Jurkat, Clone E6-1 (cell line): ENCODE measurements around the gene VPS8.

Experiments used
- DNase-seq: peaks from one replicate; pipeline ENCODE4 v3.0.0-alpha.2; 2011; ENCODE audit warnings: low read depth, low spot score
- H3K4me3 ChIP-seq: 2 replicates; pipeline ENCODE4 v1.5.1; 2011; ENCODE audit warnings: mild to moderate bottlenecking, low read length, control low read depth, moderate library complexity

VPS8 gene

DNA sequence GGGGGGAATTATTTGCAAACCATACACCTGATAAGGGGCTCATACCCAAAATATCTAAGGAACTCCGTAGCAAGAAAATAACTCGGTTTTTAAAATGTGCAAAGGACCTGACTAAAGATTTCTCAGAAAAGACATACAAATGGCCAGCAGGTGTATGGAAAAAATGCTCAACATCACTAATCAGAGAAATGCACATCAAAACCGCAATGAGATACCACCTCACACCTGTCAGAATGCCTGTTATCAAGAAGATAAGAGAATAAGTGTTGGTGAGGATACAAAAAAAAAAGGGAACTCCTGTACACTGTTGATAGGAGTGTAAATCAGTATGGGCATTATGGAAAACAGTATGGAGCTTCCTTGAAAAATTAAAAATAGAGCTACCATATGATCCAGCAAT is 251.5 kb downstream of the VPS8 start:
- no peak overlapping the region for H3K4me3 ChIP-seq
- DNase-seq: peak; percentile 9

- no peak overlapping the region for H3K4me3 ChIP-seq
- no peak for DNase-seq
These were observed 253.1 kb downstream of the VPS8 start for GRCh38 chr3:185065059-185065458.

GRCh38 chr3:185066251-185066650 is 254.3 kb downstream of the VPS8 start:
- H3K4me3 ChIP-seq: no peak overlapping the region
- DNase-seq: no peak

GRCh38 chr3:185067173-185067572 is 255.2 kb downstream of the VPS8 start:
- no peak for DNase-seq
- H3K4me3 ChIP-seq: no peak overlapping the region

DNA sequence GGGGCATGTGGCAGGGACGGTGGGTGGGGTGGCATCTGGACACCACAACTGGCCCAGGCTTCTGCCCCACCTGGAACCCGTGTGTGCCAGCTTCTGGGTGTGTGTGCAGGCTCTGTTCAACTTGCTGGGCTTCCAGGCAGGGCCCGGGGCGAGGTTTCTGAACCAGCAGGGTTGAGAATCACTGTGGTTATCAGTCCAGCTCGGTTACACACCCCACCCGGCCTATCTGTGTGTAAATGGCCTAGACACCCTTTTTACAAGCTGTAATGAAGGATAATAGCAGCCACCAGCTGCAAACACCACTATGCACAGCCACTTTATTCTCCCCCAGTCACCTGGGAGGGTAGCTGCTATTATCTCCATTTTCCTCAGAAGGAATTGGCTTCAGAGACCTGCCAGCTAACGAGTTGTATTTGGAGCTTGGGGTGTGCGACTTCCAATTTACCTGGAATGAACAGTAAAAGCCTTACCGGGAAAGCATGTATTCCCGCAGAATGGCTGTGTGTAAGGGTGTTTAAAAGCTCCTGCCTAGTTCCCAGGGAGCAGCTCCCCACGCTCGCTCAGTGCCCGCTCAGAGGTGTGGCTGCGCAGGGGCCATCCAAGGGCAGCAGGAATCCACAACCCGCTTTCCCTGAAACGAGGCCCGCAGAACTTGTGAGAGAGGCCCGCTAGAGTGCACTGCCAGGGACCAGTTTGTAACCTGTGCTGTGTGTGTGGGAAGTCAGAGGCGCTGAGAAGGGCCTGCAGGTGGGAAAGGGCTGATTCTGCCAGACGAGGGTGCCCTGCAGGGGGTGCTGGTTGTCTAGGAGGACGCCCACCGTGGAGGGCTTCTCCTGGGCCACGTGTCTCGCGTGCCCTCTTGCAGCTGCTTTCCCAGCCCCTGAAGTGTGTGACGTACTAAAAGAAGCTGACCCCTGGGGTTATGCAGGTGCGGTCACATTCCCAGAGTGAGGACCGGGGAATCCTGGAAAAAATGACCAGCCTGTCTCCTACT is 257.4 kb downstream of the VPS8 start:
- H3K4me3 ChIP-seq: no peak overlapping the region
- DNase-seq: no peak

DNA sequence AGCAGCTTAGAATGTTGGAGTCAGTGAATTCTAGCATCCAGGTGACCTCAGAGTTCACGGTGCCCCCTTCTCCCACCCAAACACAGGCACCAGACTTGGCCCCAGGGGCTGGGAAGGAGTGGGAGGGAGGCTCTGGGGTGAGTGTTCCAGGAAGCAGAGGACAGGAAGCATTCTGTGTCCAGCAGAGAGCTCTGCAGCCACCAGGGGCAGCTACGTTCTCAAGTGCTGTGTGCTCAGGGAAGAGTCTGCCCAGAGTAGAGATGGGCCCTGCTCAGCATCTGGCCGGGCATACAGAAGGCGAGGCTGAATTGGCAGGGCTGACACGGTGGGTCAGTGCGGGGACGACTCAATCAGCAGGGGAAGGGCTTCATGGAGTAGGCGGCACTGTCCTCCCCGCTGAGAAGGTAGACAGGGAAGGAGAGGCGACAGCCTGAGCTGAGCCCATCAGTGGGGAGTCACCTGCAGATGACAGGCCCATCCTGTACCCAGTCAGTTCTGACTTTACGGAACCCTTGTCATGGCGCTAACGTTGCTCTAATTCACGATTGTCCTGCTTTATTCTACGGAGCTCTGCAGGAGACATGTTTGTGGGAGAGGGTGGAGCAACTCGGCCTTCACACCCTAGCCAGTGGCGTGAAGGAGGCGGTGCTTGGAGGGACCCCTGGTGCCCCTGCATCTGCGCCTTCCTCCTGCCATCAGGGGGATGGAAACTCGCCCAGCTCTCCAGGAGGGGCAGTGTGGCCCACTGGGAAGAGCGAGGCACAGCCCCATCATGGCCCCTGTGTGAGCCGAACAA is 258.7 kb downstream of the VPS8 start:
- H3K4me3 ChIP-seq: no peak overlapping the region
- DNase-seq: no peak

GRCh38 chr3:185071287-185071800 is 259.4 kb downstream of the VPS8 start:
- no peak overlapping the region for H3K4me3 ChIP-seq
- DNase-seq: no peak

DNA sequence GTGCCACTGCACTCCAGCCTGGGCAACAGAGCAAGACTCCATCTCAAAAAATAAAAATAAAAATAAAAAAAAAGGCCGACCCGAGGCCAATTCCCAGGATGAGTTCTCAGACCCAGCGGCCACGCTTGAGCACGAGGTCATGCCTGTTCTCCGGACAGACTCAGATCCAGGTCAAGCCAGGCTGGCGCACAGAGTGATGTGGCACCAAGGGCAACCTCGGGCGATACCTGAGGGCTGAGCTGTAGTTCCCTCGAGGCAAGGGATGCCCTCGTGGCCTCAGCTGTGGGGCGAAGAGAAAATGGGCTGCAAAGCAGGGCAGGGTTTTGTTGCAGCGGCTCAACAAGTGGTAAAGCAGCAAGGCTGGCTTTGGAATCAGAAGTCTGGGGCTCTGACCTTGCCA is 263.6 kb downstream of the VPS8 start:
- DNase-seq: no peak
- H3K4me3 ChIP-seq: no peak overlapping the region

- no peak overlapping the region for H3K4me3 ChIP-seq
- no peak for DNase-seq
These were observed 264.3 kb downstream of the VPS8 start for GRCh38 chr3:185076219-185076618.

GRCh38 chr3:185079625-185080024 is 267.7 kb downstream of the VPS8 start:
- no peak overlapping the region for H3K4me3 ChIP-seq
- DNase-seq: no peak

GRCh38 chr3:185081521-185081920 is 269.6 kb downstream of the VPS8 start:
- no peak overlapping the region for H3K4me3 ChIP-seq
- DNase-seq: no peak

DNA sequence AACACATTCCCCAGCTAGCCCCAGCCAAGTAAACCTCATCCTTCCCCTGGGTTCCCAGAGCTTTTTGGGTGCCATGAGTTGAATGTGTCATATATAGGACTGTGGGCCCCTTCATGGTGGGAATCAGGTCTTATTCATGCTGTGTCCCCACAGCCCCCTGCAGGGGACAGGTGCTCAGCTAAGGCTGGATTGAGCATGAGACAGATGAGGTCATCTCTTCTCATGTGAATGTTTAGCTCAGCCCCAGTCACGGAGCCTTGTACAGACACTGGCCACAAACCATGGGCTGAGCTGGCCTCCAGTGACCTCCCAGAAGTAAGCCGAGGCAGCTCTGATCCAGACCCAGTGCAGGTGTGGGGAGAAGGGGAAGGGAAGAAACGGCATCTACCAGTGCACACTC is 270.2 kb downstream of the VPS8 start:
- no peak overlapping the region for H3K4me3 ChIP-seq
- no peak for DNase-seq

- no peak overlapping the region for H3K4me3 ChIP-seq
- DNase-seq: no peak
These were observed 270.9 kb downstream of the VPS8 start for GRCh38 chr3:185082829-185083228.

- H3K4me3 ChIP-seq: no peak overlapping the region
These were observed 272.4 kb downstream of the VPS8 start for GRCh38 chr3:185084402-185084801.

DNA sequence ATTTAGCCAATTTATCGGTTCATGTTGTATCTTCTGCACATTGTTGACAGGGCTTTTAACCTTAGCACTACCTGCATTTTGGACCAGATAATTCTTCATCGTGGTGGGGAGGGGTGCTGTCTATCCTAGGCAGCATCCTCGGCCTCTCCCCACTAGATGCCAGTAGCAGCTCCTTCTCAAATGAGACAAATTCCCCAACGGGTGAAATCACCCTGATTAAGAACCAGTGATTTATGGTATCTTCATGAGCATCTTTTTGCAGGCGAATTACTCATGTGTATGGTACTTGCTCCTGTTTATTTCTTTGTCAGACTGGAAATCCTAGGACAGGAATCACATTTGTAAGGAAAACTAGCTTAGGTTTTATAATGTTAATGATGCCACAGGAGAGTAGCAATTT is 272.9 kb downstream of the VPS8 start:
- H3K4me3 ChIP-seq: no peak overlapping the region
- no peak for DNase-seq

More at GRCh38 chr3:185084402-185084801, 272.4 kb downstream of the VPS8 start:
- no peak for DNase-seq

GRCh38 chr3:185087419-185087818 is 275.5 kb downstream of the VPS8 start:
- DNase-seq: no peak

GRCh38 chr3:185089343-185089742 is 277.4 kb downstream of the VPS8 start:
- DNase-seq: no peak
- no peak overlapping the region for H3K4me3 ChIP-seq

More at GRCh38 chr3:185087419-185087818, 275.5 kb downstream of the VPS8 start:
- H3K4me3 ChIP-seq: no peak overlapping the region

DNA sequence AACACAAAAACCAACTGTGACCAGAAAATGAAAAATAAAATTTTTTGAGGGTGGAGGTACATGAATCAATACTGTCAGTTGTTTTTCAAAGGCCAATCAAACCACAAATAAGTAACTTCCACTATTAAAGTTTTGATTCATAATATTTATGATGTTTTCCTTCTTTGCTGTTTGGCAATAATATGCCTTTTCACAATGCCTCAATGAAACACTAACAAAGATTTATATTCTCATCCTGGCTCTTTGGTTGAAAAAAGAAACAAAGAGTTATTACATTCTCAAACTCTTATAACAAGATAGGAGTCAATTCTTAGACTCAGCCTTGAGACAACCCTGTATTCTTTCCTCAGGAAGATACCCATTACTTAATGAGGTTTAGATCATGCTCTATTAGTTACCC is 277.8 kb downstream of the VPS8 start:
- H3K4me3 ChIP-seq: no peak overlapping the region
- DNase-seq: no peak

DNA sequence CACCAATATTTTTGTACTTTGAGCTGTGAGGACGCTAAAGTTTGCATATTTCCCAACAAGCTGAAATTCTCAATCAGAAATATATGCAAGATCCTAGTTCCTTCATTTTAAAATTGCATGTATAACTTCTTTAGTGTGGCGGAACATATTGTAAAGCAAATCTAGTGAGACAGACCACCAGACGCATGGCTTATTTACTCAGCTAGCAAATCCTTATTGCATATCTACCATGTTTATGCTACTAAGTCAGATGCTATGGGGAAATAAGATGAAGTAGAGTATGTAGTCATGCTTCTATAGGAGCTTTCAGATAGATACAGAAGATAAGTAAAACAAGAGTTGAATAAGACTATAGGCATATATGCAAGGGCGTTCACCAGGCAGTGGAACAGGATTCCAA is 278.8 kb downstream of the VPS8 start:
- no peak overlapping the region for H3K4me3 ChIP-seq
- DNase-seq: no peak

GRCh38 chr3:185093116-185093515 is 281.1 kb downstream of the VPS8 start:
- H3K4me3 ChIP-seq: no peak overlapping the region
- DNase-seq: no peak
